SK-N-DZ (cell line): ENCODE results near the gene PARVG.

Experiments used
- DNase-seq: peaks from one replicate; pipeline ENCODE4 v3.0.0-alpha.2; 2015; ENCODE audit warnings: low spot score

PARVG gene

GRCh38 chr22:44154436-44154942 lies 26.2 kb upstream of the PARVG start:
- DNase-seq, result no peak

- DNase-seq, result no peak
These were observed 25.6 kb upstream of the PARVG start for GRCh38 chr22:44155115-44155514.

DNA sequence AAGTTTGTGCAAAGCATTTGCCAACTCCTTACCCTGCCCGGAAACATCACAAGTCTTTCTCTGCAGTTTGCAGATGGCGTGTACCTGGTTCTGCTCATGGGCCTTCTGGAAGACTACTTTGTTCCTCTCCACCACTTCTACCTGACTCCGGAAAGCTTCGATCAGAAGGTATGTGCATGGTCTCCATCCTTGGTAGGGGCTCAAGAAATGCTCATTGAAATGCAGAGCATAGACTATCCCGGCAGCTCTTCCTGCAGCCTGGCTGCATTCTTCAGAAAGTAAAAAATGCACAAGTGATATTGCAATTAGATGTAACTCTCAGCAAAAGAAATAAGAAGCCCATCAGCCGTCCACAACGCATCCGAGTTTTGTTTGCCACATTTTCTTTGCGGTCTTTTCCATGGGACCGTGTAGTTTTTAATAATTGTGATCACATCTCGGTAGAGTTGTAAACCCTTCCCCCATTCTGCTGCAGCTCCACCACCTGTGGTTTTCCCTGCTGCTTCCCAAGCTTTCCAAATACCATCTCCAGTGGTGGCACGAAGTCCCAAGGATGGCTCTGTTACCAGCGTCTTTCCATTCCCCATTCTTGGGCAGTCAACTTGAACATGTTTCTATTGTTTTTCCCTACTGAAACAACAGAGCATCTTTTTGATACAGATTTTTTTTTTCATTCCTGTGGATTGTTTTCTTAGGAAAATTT lies 22.7 kb upstream of the PARVG start:
- DNase-seq, result no peak

DNA sequence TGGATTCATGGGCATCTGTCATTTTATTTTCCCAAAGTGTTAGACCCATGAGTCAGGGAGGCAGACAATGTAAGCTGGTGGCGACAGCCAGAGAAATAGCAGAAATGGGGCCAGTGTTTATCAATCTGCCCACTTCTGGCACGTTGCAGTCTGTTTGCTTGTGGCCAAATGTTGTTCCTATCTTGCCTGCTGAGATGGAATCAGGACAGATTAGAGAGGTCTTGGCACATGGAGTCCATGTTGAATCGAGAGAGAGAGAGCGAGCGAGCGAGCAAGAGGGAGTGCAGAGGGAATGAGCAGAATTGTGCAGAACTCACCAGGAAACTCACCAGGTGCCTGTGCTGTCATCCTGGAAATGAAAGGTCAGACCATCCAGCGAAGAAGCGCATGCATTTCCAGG lies 21.9 kb upstream of the PARVG start:
- no peak for DNase-seq

- no peak for DNase-seq
These were observed 21.5 kb upstream of the PARVG start for GRCh38 chr22:44159221-44159620.

DNA sequence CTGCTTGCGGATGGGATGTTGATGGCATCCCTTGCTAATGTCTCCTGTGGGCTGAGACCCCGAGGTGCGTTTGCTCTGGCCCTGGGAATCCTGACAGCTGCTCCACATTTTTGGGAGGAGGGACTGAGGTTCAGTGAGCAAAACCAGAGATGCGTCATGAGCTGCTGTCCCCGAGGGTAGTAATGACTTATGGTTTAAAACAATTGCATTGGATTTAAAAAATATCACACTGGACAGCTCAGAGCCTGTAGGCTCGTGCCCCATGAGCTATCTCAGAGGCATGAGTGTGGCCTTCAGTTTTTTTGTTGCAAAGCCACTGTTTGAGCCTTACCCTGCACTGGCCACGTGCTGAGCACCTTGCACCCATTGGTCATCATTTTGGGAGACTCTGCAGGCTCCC lies 20.9 kb upstream of the PARVG start:
- no peak for DNase-seq

GRCh38 chr22:44160421-44160820 lies 20.3 kb upstream of the PARVG start:
- DNase-seq, result no peak

DNA sequence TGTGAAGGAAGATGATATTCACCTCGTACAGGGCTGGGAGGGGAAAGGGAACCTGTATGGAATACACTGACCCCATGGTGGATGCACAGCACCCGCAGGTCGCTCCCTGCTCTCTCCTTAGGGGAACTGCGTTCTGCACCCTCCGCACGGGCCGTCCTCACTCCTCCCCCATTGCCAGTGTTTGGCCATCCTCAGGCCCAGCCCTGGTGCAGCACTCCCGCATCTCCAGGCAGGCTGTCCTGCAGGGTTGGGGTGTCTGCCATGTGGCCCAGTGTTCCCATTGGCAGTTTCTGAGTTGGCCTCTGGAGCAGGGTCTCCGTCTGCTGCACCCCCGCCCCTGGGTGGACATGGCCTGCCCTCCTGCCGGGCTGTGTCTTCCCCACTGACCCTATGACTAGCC lies 19.1 kb upstream of the PARVG start:
- DNase-seq, result no peak

GRCh38 chr22:44162960-44163359 lies 17.8 kb upstream of the PARVG start:
- no peak for DNase-seq

- DNase-seq, result no peak
These were observed 17.2 kb upstream of the PARVG start for GRCh38 chr22:44163536-44163935.

GRCh38 chr22:44164031-44164430 lies 16.7 kb upstream of the PARVG start:
- DNase-seq, result no peak

- no peak for DNase-seq
These were observed 15.3 kb upstream of the PARVG start for GRCh38 chr22:44165286-44165874.

DNA sequence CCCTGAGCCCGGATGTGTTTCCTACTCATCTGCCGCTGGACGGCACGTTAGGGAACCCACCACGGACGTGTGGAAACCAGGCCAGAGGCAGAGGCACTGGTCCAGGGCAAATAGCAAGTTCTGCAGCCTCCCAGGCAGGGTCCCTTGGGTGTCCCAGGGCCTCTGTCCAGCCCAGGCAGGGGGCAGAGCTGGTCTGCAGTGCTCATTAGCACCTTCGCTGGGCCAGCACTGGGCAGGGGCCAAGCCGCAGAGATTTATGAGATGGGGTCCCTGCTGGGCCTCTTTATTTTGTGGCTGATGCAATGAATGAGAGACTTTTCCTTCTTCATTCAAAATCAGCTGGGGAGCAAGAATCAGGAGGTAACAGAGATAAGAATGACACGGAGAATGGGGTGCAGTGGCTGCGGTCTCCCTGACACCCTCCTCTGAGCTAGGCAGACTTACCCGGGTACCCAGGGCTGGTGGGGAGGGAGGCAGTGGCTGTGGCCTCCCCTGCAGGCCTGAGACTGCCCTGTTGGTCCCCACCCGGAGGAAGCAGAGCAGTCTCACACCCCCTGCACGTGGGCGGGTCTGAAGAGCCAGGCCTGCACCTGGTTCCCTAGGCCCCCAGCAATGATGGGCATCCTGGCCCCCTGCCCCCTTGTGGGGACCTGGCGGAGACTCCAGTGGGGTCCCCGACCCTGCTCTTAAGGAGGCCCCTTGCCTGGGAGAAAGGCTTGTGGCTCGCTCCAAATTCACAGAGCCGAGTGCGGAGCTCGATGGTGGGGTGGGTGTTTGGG lies 14.0 kb upstream of the PARVG start:
- no peak for DNase-seq

- no peak for DNase-seq
These were observed 13.2 kb upstream of the PARVG start for GRCh38 chr22:44167501-44167900.

GRCh38 chr22:44168206-44168605 lies 12.5 kb upstream of the PARVG start:
- no peak for DNase-seq

- no peak for DNase-seq
These were observed 10.3 kb upstream of the PARVG start for GRCh38 chr22:44170470-44170869.

- no peak for DNase-seq
These were observed 9.2 kb upstream of the PARVG start for GRCh38 chr22:44171561-44171960.

- no peak for DNase-seq
These were observed 8.2 kb upstream of the PARVG start for GRCh38 chr22:44172370-44173108.

DNA sequence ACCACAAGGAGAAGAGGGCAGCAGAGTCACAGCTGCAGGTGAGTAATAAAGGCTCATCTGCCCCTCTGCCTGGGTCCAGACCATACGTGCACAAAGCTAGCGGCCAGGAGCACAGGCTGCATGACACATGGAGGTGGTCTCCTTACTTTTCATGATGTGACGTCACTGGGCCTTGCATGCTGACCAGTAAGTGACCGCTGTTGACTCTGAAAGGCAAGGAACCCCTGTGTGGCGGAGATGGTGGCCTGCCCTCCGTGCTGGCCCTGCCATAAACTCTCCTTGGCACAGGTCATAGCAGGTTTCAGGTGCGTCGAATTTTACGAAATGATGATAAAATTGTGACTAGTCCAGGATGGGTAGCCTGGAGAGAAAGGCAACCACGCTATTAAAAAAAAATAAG lies 7.6 kb upstream of the PARVG start:
- DNase-seq, result no peak

DNA sequence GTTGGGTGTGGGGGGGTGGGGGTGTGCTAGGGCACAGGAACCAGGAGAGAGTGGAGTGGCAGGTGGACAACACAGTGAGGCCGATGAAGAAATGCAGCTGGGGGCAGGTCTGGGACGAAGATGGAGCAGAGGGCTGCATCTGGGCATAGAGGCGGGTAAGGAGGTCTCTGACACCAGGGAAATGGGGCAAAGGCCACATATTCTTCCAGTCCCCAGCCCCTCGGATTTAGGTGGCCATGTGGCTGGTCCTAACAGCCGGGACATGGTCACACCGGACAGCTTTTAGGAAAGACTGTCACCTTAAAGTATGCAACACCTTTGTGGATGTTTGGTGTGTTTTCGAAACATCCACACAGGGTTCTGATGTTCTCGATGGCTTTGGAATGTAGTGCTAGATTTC lies 5.0 kb upstream of the PARVG start:
- DNase-seq, result no peak

DNA sequence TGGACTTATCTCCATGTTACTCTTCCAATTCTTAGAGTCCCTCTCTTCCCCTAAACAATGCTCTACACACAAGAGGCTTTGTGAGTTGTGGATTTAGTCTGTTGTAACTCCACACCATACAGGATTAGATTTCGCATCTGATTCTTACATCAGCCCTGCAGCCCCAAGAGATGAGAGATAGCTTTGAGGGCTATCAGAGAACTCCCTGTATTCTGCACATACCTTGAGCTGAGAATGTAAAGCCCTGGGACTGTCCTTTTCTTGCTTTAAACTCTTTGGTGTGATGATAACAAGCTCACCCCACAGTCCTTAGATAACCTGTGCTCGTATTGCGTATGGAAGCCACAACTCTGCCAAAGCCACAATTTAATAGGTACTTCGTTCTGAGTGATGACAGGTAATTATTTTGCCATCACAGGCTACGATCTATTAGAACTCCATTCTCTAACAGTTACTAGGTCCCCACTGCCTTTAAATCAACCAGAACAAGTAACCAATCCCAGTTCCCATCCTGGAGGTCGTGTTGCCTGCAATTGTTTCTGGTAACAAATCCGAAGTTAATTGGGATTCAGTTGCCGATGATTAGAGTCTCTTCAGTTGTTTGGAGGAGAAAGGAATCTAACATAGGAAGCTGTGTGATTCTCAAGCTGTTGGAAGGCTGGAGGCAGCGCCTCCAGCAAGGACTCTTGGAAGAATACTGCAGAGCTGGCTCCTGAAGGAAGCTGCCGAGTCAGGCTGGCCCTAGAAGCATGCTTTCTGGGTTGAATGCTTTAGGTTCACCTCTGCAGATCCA lies 1.3 kb upstream of the PARVG start:
- DNase-seq, result no peak
